ENCODE results near the gene RTCA. TPM values are rescaled to one million over a fixed set of nuclear protein-coding genes. Genes with fewer than 3 reads are reported as not detected.

RTCA gene
- total RNA-seq, 1 experiment from 2014 or later: 77.0 TPM

GRCh38 chr1:100316622-100317021 is 50.6 kb downstream of the RTCA start:
- Histone ChIP-seq H3K27me3 (ENCODE audit: low read length) (no peaks in the 10 kb centered on the region), H3K9me2 (replicated peaks; ENCODE audit: insufficient read depth, low read length) (no peaks in the 10 kb centered on the region), H3K36me3 (ENCODE audit: insufficient read depth, low read length) (no peaks in the 10 kb centered on the region; the same call in 1 of the 2 replicates)

DNA sequence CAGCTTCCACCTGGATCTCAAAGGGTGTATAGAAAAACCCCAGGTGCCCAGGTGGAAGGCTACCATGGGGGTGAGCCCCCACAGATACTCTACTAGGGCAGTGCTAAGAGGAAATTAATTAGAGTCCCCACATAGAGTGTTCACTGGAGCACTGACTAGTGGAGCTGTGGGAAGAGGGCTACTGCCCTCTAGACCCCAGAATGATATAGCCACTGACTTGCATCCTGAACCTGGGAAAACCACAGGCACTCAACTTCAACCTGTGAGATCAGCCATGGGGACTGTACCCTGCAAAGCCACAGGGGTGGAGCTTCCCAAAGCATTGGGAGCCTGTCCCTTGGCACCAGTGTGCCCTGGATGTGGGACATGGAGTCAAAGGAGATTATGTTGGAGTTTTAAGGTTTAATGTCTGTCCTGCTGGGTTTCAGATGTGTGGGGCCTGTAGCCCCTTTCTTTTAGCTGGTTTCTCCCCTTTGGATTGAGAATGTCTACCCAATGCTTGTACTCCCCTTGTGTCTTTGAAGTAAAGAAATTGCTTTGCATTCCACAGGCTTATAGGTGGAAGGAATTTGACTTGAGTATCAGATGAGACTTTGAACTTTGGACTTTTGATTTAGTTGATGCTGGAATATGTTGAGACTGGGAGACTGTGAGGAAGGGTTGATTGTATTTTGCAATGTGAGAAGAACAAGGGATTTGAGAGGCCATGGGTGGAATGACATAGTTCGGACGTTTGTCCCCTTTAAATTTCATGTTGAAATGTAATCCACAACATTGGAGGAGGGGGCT is 54.5 kb downstream of the RTCA start:
- H2AFZ ChIP-seq (ENCODE audit: low read length): no peak overlapping the region
- H3K79me2 ChIP-seq (ENCODE audit: low read length): no peaks in the 10 kb centered on the region
- no peak overlapping the region for H3K9ac ChIP-seq (ENCODE audit: low read length)
- H3K4me3 ChIP-seq (ENCODE audit: low read length): no peak overlapping the region
- no peaks in the 10 kb centered on the region for H3K9me2 ChIP-seq (replicated peaks; ENCODE audit: insufficient read depth, low read length)
- H3K4me2 ChIP-seq (ENCODE audit: low read depth, low read length, poor library complexity, severe bottlenecking): no peak overlapping the region
- no peaks in the 10 kb centered on the region for H3K27me3 ChIP-seq (ENCODE audit: low read length)
- H3K27ac ChIP-seq (ENCODE audit: low read length): no peak overlapping the region
- peaks cover 13% of the 10 kb centered on the region for H3K9me3 ChIP-seq (ENCODE audit: low read length)
- no peak for DNase-seq
- no peaks in the 10 kb centered on the region for H4K20me1 ChIP-seq (ENCODE audit: insufficient read depth, low read depth, low read length)
- no peaks in the 10 kb centered on the region; the same call in 1 of the 2 replicates for H3K36me3 ChIP-seq (ENCODE audit: insufficient read depth, low read length)
- H3K4me1 ChIP-seq (ENCODE audit: low read length): peaks cover 18% of the 10 kb centered on the region

More at GRCh38 chr1:100316622-100317021, 50.6 kb downstream of the RTCA start:
- Histone ChIP-seq H3K27ac (ENCODE audit: low read length) (no peak overlapping the region), H3K4me1 (ENCODE audit: low read length) (peaks cover 20% of the 10 kb centered on the region), H2AFZ (ENCODE audit: low read length) (no peak overlapping the region), H3K4me2 (ENCODE audit: low read depth, low read length, poor library complexity, severe bottlenecking) (no peak overlapping the region), H3K79me2 (ENCODE audit: low read length) (no peaks in the 10 kb centered on the region), H4K20me1 (ENCODE audit: insufficient read depth, low read depth, low read length) (no peaks in the 10 kb centered on the region), H3K9ac (ENCODE audit: low read length) (no peak overlapping the region), H3K4me3 (ENCODE audit: low read length) (no peak overlapping the region), H3K9me3 (ENCODE audit: low read length) (peaks cover 13% of the 10 kb centered on the region)
- DNase-seq: no peak

DNA sequence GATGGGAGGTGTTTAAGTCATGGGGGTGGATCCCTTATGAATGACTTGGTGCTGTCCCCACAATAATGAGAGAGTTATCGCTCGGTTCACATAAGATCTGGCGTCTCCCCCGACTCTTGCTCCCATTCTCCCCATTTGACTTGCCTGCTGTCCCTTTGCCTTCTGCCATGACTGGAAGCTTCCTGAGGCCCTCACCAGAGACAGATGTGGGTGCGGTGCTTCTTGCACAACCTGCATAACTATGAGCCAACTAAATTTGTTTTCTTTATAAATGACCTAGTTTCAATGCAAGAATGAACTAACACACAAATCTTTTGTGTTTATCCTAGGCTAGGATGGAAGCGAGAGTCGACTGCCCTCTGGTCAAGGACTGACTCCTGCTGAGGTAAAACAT is 55.1 kb downstream of the RTCA start:
- H3K4me1 ChIP-seq (ENCODE audit: low read length): peaks cover 20% of the 10 kb centered on the region
- H3K9me2 ChIP-seq (replicated peaks; ENCODE audit: insufficient read depth, low read length): no peaks in the 10 kb centered on the region
- no peaks in the 10 kb centered on the region for H4K20me1 ChIP-seq (ENCODE audit: insufficient read depth, low read depth, low read length)
- H3K4me3 ChIP-seq (ENCODE audit: low read length): no peak overlapping the region
- no peak overlapping the region for H3K4me2 ChIP-seq (ENCODE audit: low read depth, low read length, poor library complexity, severe bottlenecking)
- no peak overlapping the region for H3K9ac ChIP-seq (ENCODE audit: low read length)
- H3K79me2 ChIP-seq (ENCODE audit: low read length): no peaks in the 10 kb centered on the region
- no peak for DNase-seq
- no peak overlapping the region for H3K27ac ChIP-seq (ENCODE audit: low read length)
- no peaks in the 10 kb centered on the region for H3K36me3 ChIP-seq (ENCODE audit: insufficient read depth, low read length)
- H3K27me3 ChIP-seq (ENCODE audit: low read length): no peaks in the 10 kb centered on the region
- H2AFZ ChIP-seq (ENCODE audit: low read length): no peak overlapping the region
- H3K9me3 ChIP-seq (ENCODE audit: low read length): peaks cover 9% of the 10 kb centered on the region

DNA sequence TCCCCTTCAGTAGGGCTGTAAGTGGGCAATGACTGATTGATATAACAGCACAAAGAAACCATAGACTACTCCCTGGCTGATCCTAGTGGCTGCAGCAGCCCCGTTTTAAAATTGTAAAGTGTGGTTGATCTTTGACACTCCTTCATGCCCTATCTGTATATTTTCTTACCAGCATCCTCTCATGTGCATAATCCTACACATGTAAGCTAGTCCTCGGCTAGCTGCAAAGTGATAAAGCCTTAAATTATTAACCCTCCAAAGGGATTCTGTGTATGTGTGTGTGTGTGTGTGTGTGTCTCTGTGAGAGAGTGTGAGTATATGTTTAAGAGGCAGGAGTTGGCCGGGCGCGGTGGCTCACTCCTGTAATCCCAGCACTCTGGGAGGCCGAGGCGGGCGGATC is 55.5 kb downstream of the RTCA start:
- Histone ChIP-seq H3K27ac (ENCODE audit: low read length) (no peak overlapping the region), H3K79me2 (ENCODE audit: low read length) (no peaks in the 10 kb centered on the region), H4K20me1 (ENCODE audit: insufficient read depth, low read depth, low read length) (no peaks in the 10 kb centered on the region), H3K9ac (ENCODE audit: low read length) (no peak overlapping the region), H2AFZ (ENCODE audit: low read length) (no peak overlapping the region), H3K4me3 (ENCODE audit: low read length) (no peak overlapping the region), H3K27me3 (ENCODE audit: low read length) (no peaks in the 10 kb centered on the region), H3K9me3 (ENCODE audit: low read length) (peaks cover 6% of the 10 kb centered on the region; the same call in 1 of the 2 replicates), H3K36me3 (ENCODE audit: insufficient read depth, low read length) (no peaks in the 10 kb centered on the region), H3K9me2 (replicated peaks; ENCODE audit: insufficient read depth, low read length) (no peaks in the 10 kb centered on the region), H3K4me2 (ENCODE audit: low read depth, low read length, poor library complexity, severe bottlenecking) (no peak overlapping the region), H3K4me1 (ENCODE audit: low read length) (peaks cover 20% of the 10 kb centered on the region)
- no peak for DNase-seq

DNA sequence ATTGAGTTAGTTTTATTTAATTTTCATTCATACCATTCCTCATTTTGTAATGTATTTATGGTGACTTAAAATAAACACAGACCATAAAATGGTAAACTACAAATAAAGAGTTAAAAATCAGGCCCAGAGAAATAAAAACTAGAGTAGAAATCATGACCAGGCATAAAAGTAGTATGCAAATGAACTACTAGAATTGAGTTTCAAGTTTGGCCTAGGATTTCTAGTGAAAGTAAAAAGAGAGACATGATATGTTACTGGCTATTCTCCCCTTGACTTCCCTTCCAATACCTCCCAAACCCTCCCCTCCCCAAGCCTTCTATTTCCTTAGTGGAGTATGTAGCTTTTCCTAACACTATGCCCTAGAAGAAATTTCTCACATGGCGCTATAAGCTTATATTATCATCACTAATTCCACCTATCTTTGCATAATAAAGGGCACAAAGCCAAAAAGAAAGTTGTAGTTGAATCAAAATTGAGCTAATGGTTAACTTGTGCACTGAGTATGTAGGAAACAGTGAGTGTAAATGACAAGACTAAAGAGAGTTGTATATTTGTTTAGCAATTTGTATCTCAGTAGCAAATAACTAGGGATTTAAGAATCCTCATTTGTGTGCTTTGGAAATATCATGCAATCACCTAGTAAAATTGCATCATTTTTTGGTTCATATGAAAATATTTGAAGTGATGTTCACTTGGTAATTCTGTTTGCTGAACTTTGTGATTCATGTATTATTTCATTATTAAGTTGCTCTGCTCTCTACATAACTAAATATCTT is 56.6 kb downstream of the RTCA start:
- no peak overlapping the region for H3K9ac ChIP-seq (ENCODE audit: low read length)
- no peak for DNase-seq
- H3K9me3 ChIP-seq (ENCODE audit: low read length): 0 out of 2 replicates have a peak, but pooled peaks cover 3% of the 10 kb centered on the region
- peak overlapping the region; percentile 66; the same call in 1 of the 2 replicates for H2AFZ ChIP-seq (ENCODE audit: low read length)
- no peaks in the 10 kb centered on the region for H3K27me3 ChIP-seq (ENCODE audit: low read length)
- H3K4me2 ChIP-seq (ENCODE audit: low read depth, low read length, poor library complexity, severe bottlenecking): no peak overlapping the region
- H3K9me2 ChIP-seq (replicated peaks; ENCODE audit: insufficient read depth, low read length): no peaks in the 10 kb centered on the region
- no peaks in the 10 kb centered on the region for H3K36me3 ChIP-seq (ENCODE audit: insufficient read depth, low read length)
- no peaks in the 10 kb centered on the region for H4K20me1 ChIP-seq (ENCODE audit: insufficient read depth, low read depth, low read length)
- H3K4me1 ChIP-seq (ENCODE audit: low read length): peaks cover 20% of the 10 kb centered on the region
- H3K4me3 ChIP-seq (ENCODE audit: low read length): no peak overlapping the region
- no peaks in the 10 kb centered on the region for H3K79me2 ChIP-seq (ENCODE audit: low read length)
- H3K27ac ChIP-seq (ENCODE audit: low read length): peak overlapping the region; percentile 31; the same call in 1 of the 2 replicates

- Histone ChIP-seq H4K20me1 (ENCODE audit: insufficient read depth, low read depth, low read length) (no peaks in the 10 kb centered on the region), H2AFZ (ENCODE audit: low read length) (0 out of 2 replicates have a peak overlapping the region, but pooled peaks have one; percentile 39), H3K9me3 (ENCODE audit: low read length) (0 out of 2 replicates have a peak, but pooled peaks cover 3% of the 10 kb centered on the region), H3K4me2 (ENCODE audit: low read depth, low read length, poor library complexity, severe bottlenecking) (no peak overlapping the region), H3K4me3 (ENCODE audit: low read length) (no peak overlapping the region), H3K27me3 (ENCODE audit: low read length) (no peaks in the 10 kb centered on the region), H3K79me2 (ENCODE audit: low read length) (no peaks in the 10 kb centered on the region), H3K27ac (ENCODE audit: low read length) (no peak overlapping the region; the same call in 1 of the 2 replicates), H3K36me3 (ENCODE audit: insufficient read depth, low read length) (no peaks in the 10 kb centered on the region), H3K4me1 (ENCODE audit: low read length) (peaks cover 26% of the 10 kb centered on the region), H3K9ac (ENCODE audit: low read length) (no peak overlapping the region; the same call in 1 of the 2 replicates), H3K9me2 (replicated peaks; ENCODE audit: insufficient read depth, low read length) (no peaks in the 10 kb centered on the region)
- DNase-seq: no peak
Observed at GRCh38 chr1:100323419-100324106, 57.5 kb downstream of the RTCA start.

DNA sequence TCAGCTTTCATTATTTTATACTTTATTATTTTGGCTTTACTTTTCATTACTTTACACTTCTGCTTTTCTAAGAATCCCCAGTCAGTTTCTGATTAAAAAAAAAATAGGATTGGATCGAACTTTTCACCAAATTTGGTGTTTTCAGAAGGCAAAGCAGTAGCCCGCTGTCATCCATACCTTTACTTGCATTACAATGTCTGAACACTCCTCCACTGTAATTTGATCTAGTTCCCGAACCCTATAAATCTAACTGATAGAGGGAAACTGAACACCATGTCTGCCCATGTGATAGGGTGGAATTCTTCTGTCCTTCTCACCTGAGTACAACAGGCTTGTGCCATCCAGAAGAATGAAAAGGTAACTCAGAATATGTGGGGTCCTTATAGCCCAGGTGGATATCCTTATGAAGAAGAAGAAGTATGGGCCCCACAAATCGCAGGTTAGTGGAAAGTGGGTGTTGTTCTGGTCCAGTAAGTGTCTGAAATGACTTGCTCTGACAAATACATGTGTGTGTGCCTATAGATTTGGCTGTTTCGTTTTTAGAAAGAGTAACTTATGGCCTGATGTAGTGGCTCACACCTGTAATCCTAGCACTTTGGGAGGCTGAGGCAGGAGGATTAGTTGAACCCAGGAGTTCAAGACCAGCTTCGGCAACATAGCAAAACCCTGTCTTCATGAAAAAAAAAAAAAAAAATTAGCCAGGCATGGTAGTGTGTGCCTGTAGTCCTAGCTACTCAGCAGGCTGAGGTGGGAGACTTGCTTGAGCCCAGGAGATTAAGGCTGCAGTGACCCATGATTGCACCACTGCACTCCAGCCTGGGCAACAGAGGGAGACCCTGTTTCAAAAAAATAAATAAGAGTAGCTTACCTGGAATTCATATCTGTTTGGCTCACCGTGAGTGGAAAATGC is 59.7 kb downstream of the RTCA start:
- Histone ChIP-seq H3K4me2 (ENCODE audit: low read depth, low read length, poor library complexity, severe bottlenecking) (peak overlapping the region; percentile 25), H3K27me3 (ENCODE audit: low read length) (no peaks in the 10 kb centered on the region), H3K36me3 (ENCODE audit: insufficient read depth, low read length) (no peaks in the 10 kb centered on the region), H3K9ac (ENCODE audit: low read length) (no peak overlapping the region), H3K9me2 (replicated peaks; ENCODE audit: insufficient read depth, low read length) (no peaks in the 10 kb centered on the region), H3K4me1 (ENCODE audit: low read length) (peaks cover 26% of the 10 kb centered on the region), H3K79me2 (ENCODE audit: low read length) (no peaks in the 10 kb centered on the region), H2AFZ (ENCODE audit: low read length) (peak overlapping the region; percentile 38; the same call in 1 of the 2 replicates), H3K27ac (ENCODE audit: low read length) (no peak overlapping the region), H3K9me3 (ENCODE audit: low read length) (no peaks in the 10 kb centered on the region), H4K20me1 (ENCODE audit: insufficient read depth, low read depth, low read length) (no peaks in the 10 kb centered on the region), H3K4me3 (ENCODE audit: low read length) (no peak overlapping the region)
- no peak for DNase-seq

Measured in Karpas-422 (cell line).